ENCODE results near the gene ENHO.
A peak's percentile ranks its signal among the peaks of the same experiment; 100 is the strongest.
"Not testable (repeated sequence)": the region's sequence is repeated elsewhere in the genome, so short reads cannot be mapped to it uniquely, and the experiment has no call there.

ENHO gene

DNA sequence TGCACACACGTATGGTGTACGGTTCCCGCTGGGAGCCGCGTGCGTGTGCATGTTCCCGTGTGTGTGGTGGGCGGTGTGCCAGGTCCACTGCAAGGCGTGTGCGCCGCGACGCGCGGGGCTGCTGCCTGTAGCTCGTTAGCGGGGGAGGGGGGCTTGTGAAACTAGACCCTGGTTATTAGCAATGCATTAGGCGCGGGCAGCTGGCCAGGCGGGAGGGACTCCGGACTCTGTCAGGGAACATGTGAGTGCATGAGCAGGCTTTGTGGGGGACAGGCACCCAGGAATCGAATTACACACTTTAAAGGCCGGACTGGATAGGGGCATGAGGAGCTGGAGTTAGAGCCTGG is 32.2 kb upstream of the ENHO start:
- no peak for DNase-seq

DNA sequence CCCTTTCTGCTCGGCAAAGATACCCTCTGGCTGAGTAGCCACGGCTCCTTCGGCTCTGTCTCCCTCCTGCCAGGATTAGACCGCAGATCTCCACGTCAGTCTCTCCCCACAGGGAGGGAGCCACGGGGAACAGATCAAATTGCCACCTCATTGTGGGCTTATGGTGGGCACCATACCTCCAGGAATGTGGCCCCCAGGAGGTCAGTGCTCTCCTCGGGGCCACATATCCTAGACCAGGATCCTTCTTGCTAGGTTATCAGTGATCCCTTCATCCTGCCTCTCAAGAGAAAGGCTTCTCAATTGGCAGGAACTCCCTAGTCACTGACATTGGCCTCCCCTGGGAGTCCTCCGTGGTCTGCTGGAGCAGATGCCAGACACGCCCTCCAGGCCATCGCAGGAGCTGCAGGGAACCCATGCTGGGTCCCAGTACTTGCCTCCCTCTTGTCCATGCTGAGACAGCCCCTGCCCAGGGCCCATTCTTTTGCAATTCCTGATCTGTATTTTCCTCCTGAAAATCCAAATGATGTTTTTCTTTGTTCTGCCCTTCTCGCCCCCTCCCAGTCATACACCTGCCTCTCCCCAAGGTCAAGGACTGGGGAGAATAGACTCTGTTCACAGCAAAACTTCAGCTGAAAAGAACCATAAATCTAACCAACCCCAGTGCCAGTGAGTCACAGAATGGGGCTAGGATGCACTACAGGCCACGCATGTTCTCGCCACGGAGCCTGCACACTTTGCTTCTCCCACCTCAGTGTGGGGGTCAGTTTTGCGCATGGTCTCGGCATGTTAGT is 31.6 kb upstream of the ENHO start:
- no peak for DNase-seq

DNA sequence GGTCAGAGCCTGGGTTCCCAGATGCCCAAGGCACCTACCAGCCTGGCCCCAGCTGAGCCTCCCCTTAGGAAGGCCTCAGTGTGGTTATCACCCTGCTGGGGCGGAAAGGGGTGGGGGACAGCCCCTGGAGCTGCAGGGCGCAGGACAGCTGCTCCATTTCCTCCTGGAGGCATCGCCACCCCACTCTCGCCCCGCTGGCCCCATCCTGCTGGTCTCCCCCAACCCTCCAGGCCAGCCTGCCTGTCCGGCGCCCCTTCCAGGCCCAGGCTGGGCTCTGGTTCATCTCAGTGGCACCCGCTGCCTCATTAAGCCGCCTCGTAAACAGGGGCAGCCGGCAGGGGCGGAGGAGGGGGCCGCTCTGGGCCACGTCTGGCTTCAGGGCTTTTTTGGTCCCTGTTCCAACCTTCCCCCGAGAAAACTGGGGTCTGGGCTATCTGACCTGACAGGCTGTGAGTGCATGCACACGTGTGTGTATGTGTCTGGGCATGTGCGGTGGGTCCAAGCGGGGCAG is 30.8 kb upstream of the ENHO start:
- DNase-seq = no peak

DNA sequence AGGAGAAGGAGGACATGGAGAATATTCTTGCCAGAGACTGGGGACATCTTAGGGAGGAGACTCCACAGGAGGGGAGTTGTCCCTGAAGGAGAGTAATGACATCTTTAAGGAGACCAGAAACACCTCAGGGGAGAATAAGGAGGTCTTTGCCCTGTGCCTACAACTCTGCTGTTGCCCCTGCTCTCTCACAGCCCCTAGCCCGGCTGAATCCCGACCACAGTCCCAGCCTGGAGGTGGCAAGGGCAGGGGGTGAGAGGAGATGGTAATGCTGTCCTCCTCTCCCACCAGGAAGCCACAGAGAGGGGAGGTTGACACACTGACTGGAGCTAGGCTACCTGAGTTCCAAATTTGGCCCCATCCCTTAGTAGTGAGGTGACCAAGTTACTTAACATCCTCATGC is 30.2 kb upstream of the ENHO start:
- no peak for DNase-seq

DNA sequence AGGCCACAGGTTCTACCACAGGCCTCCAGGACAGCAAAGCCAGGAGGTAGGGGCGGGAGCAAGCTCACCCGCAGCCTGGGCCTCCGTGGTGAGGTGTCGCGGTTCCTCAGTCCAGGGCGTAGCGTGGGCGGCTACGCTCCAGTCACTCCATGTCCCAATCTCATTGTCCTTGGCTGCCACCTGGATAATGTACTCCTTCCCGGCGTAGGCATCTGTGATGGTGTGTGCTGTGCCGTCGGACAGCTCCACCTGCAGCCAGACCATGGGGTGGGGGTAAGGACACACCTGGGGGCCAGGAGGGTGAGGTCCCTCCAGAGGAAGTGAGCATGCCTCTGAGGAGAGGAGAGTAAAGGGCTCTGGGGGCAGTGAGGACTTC is 29.8 kb upstream of the ENHO start:
- DNase-seq = no peak

DNA sequence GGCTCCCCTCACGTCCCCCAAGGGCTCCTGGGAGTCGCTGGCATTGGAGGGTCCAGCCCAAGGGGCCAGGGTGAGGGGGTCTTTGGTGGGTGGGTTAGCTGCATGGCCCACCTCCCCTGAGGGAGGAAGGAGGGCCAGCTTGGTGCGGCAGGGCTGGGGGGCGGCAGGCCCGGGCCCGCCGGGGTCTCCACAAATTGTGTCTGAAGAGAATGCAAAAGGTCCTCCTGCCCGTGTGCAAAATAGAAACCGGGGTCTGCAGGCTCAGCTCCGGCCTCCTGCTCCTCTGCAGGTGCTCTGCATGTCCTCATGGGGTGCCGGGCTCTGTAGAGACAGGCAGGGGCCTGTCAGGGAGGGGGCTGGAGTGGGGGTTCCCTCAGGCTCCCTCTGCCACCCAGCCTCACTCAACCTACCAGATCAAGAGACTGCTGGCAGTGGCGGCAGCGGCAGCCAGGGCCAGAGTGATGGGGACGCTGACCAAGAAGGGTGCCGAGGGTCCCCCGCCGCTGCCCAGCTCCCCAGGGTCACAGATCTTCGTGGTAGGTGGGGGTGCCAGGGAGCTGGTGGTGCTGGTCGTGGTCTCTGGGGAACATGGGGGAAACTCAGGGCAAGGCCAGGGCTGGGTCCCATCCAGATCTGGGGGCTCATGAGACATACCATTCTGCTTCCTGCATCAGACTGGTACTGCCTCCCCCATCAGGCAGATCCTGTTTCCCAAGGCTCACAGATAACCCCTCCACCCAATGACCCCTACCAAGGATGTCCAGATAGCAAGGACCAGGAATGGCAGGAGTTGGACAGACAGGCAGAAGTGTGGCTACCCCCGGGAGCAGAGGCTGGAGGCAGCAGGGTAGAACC is 29.2 kb upstream of the ENHO start:
- no peak for DNase-seq

DNA sequence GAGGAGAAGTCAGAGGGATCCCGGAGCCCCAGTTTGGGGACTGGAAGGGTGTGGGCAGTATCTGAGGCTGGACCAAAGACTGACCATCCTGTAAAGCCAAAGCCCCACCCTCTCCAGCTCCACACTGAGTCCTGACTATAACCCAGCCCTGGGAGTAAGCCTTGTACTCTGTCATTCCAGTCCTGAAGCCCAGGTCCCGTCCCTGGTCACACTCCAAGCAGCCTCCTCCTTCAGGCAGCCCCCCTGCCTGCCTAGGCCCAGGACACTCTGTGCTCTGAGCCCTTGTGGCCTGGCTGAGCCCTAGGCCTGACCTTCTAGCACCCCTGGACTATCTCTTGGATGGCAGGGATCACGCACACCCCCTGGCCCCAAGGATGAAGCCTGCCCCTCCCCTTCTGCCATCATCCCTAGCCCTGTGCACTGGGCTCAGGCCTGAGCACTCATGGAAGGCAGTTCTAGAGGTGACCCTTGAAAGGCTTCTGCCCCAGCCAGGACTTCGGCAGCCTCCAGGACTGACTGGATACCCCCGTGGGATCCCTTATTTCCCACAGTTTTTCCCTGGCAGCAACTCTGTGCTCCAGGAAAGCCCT is 28.0 kb upstream of the ENHO start:
- DNase-seq = no peak

DNA sequence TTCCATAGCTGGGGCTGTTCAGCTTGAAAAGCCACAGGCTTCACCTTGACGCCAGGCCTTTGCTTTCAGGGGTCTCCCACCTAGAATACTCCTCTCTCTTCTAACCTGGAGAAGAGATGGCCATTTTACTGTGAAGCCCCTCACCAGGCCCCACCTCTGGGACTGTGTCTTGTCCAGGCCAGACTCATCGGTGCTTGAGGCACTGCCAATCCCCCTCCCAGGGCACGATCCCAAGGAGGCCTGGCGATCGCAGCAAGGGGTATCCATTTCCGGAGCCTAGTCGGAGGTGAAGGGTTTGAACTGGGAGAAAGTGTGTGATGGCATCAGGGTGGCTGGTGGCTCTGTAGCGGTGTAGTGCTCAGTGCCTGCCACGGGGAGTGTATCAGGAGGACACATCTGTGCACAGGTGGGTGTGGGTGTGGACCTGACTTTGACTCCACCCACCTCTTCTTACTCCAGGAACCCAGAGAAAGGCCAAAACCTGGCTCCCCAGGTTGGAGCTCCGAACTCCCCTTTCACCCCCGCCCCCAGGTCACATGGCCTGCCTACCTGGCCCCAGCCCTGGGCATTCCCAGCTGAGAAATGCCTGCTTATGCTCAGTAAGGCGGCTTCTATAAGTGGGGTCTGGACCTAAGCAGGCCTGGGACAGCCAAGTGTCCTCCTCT is 27.4 kb upstream of the ENHO start:
- no peak for DNase-seq

DNA sequence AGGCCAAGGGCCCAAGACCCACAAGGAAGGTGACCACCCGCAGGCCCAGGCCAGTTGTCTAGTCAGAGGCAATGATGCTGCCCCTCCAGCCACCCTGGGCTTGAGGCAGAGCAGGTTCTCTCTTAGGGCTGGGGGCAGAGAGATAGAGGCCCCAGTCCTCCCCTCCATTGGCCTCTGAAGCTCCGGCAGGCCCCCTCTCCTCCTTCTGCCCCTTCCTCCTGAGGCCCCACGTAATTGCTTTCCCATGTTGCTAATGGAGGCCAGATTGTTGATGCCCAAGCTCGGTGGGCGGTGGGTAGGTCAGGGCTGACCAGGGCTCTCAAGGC is 26.6 kb upstream of the ENHO start:
- no peak for DNase-seq

DNA sequence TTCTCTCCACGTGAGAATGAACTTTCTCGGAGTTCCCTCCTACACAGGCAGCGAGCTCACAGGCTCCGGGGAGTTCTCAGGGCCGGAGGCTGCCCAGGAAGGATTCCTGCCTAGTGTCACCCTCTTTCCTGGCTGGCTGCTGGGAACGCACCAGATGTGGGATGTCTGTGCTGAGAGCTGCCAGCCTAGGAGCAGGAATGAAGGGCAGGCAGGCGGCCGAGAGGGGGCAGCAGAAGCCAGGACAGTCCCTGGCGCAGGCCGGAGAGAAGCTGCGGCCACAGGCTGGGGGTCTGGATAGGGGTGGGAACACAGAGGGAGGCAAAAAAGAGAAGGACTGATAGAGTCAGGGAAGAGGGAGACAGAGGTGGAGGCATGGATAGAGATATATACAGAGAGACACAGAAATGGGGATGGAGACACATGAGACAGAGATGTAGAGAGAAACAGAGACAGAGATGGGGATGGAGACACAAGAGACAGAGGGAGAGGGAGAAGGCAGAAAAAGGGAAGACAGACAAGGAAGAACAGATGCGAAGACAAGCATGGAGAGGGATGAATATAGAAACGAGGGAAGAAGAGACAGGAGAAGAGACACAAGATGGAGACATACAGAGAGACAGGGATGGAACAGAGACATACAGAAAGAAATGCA is 25.3 kb upstream of the ENHO start:
- DNase-seq = peak; percentile 15

DNA sequence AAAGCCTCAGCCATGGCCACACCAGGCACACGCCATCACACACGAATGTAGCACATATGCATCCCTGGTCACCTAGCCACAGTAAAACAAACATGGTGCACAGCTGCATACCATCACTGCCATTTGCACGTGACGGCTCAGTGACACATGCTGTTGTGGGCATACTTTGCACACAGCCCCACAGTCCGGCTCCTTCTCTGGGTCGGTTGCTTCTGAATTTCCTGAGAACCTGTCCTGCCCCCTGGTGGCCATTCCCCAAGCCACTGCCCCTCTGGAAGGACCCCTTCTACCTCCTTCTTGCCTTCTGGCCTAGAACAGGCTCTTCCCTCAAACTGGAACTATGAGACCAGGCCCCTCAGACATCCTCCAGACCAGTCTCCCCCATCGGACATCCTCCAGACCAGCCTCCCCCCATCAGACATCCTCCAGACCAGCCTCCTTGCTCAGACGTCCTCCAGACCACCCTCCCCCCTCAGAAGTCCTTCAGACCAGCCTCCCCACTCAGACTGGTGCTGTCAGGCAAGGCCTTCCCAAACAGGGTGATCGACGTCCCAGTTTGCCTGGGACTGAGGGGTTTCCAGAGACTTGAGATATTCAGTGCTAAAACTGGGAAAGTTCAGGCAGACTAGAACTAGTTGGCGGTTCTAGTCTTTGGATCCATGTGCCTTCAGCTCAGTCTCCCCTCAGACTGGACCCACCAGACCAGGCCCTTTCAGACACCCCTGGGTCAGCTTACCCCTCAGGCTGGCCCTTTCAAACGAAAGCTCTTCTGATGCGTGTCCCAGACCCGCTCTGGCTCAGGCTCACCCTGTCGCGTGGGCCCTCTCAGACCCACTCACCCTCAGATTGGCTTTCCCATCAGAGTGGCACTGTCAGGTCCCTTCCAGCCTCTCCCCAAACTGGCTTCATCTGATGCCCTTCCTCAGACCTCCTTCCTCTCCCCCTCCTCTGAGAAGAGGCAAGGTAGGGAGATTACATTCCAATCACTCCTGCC is 24.3 kb upstream of the ENHO start:
- peak; percentile 31 for DNase-seq

DNA sequence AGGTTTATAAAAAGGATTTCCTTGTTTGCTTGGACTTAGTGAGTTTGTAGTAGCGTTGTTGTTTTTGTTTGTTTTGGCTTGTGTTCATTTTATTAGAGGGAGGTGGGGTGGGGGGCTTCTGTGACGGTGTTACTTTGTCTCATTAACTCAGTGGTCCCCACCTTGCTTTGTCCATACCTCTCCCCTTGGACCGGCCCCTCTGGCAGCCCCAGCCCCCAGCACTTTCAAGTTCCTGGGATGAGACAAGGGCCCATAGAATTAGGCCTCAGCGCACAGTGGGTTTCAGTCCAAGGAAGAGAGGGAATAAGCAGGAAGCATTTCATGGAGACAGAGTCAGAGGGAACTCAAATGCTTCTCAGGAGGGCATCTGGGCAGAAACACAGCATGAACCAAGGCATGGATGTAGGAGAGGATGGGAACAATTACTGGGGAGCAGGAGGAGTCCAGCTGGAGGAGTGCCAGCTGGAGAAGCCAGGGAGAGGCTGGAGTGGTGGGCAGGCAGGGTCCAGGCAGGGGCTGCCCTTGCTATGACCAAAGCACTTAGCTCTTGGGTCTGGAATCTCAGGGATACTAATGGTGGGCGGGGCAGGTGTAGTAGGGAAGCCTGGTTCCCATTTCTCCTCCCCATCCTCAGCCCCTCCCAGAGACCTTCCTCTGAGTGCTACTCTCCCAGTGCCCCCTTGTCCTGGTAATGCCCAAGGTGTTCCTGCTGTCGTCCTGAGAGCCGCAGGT is 23.5 kb upstream of the ENHO start:
- no peak for DNase-seq

DNA sequence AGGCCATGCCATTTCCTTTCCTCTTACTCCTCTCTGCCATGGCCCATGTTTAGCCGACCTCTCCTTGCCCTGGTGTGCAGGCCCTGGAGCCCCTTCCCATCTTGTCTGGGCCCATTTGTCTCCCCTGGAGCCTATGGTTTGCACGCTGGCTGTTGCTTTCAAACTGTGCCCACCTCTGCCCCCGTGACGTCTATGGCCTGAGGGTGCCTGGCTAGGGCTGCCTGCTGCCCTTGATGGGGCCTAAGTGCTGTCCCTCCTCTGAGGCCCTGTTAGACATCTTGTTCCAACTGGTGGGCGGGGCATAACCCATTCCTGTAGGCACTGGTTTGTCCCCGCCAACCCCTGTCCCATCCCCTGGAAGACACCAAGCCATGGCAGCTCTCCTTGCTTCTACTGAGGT is 22.7 kb upstream of the ENHO start:
- no peak for DNase-seq

DNA sequence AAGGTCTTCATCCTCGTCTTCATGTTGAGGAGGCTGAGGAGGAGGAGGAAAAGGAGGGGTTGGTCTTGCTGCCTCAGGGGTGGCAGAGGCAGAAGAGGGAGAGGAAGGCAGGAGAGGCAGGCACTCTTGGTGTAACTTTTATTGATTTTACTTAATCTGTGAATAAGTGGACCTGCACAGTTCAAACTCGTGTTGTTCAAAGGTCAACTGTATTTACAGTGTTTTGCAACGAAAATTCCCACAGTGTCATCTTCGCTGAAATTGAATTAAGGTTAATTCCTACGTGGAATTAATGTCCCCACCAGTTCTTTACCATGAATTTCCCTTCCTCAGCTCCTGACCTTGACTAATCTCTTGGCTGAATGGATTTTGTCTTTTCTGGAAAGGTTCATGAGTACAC is 21.2 kb upstream of the ENHO start:
- no peak for DNase-seq

DNA sequence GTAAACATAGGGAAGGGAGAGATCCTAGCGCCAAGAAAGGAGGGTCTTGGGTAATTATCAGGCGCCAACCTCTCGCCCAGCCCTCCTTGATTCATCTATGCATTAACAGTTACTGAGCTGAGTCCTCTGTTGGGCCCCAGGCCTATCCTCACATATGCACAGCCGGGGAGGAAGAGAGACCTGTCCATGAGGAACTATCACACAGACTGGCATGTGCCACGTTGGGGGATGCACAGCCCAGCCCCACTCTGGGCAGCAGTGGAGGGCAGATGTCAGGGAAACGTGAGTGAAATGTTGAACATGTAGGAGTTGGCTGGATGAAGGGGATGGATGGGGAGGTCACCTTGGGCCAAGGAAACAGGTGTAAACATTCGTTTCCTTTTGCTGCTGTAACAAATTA is 18.8 kb upstream of the ENHO start:
- DNase-seq = no peak

DNA sequence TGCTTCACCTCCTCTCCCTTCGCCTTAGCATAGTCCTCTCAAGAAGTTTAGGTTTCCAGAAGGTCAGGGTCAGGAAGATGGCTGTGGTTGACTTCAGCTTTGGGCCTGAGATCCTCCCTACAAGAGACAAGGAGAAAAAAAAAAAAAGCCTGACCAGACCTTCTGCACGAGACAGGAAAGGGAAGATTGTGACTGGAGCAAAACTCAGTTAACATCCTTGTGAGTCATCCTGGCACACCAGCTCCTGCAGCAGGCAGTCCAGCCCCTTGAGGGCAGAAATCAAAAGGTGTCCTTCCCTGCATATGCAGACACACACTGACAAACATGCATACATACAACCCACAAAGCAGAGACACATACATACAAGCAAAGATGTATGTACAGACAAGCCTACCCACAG is 18.0 kb upstream of the ENHO start:
- DNase-seq = no peak

DNA sequence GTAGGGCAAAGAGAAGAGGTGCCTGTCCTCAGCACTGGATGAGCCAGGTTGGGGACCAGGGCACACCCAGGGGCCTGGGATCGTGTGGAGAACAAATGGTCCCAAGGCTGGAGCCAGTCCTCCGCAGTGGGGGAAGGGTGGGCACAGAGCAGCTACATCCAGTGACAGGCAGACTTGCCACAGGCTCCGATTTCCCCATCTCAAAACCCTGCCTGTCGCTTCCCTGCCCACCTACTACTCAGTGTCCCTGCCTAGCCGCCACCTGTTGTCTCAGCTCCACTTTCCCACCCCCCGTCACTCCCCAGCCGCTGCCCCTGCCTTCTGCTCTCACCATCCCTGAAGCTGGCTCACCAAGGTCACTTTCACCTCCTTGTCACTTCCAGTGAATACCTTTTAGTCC is 13.9 kb upstream of the ENHO start:
- DNase-seq = no peak

DNA sequence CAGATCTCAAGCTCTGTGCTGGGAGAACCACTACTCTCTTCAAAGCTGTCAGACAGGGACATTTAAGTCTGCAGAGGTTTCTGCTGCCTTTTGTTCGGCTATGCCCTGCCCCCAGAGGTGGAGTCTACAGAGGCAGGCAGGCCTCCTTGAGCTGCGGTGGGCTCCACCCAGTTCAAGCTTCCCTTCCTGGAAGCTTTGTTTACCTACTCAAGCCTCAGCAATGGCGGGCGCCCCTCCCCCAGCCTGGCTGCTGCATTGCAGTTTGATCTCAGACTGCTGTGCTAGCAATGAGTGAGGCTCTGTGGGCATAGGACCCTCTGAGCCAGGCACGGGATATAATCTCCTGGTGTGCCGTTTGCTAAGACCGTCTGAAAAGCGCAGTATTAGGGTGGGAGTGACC is 9.3 kb upstream of the ENHO start:
- DNase-seq = not testable (repeated sequence)

DNA sequence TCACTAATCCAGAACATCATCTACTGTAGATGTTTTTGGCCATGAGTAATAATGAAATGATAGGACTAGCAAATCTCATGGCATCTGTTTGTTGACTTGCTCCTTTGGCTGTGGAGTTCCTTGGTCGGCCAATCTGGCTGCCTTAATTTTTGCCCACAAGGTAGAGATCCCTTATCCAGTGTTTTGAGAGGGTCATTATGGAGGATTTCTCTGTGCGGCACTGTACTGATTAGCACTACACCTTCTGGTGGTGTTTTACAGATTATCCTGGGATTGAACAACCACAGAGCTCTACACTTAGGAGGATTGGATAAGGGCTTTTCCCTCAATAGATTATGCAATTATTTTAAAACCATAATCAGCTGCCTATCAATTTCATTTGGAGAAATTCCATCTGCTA is 3.2 kb upstream of the ENHO start:
- no peak for DNase-seq

DNA sequence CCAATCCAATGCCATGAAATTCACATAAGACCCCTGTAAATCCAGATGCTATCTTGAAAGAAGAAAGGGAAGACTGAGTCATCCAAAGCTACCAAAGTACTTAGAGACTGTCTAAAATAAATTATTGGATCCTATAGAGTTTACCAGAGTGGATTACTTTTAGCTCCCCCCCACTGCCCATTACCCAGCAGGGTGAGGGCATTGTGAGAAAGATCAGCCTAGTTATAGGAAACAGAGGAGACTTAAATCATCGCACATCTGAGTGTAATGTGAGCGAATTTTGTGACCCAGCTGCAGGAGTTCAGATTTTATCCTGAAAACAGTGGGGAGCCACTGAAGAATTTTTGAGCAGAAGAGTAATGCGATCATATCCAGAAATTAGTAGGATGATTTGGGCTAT is 1.6 kb upstream of the ENHO start:
- DNase-seq = no peak
